Posterior cingulate gyrus (tissue), 11 donors: ENCODE results near the gene BTF3.
"Not testable (repeated sequence)": the region's sequence is repeated elsewhere in the genome, so short reads cannot be mapped to it uniquely, and the experiment has no call there.

ENCODE experiments used
- DNase-seq, 10 donors: peaks; one replicate each; pipeline versions ENCODE4 v3.0.0 to v3.0.0-alpha.2; 2020 to 2021; ENCODE audit warnings: mixed read lengths in 3 of 10
- intact Hi-C: fragments of 100-400 bp; cut with DNase I; formaldehyde crosslinking; loops from one replicate; pipeline ENCODE4 v1.15.1; 2023

The BTF3 gene

DNA sequence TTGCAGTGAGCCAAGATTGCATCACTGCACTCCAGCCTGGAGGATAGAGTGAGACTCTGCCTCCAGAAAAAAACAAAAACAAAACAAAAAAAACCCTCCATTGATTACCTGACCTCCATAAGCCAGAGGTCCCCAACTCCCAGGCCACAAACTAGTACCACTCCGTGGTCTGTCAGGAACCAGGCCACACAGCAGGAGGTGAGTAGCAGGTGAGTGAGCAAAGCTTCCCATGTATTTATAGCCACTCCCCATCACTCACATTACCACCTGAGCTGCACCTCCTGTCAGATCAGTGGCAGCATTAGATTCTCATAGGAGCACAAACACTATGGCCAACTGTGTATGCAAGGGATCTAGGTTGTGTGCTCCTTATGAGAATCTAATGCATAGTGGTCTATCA is 13.7 kb upstream of the BTF3 start:
- intact Hi-C loops, result no loop called here

DNA sequence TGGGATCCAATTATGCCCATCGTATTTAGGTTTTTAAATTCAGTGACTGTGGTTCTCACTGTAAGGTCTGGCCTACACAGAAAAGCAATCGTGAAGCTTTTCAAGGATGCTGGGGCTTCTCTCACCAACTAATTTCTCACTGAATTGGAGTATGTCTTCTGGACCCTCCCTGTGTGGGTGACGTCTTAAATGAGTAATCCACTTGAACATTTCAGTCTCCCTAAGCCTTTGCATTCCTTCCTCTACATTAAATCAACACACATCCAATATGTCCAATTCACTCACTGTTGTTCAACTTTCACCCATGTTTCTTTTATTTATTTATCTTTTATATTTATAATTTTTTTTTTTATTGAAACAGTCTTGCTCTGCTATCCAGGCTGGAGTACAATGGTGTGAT is 12.5 kb upstream of the BTF3 start:
- intact Hi-C loops, result no loop called here
- DNase-seq, result no peak

More for the DNA sequence above, 13.7 kb upstream of the BTF3 start:
- no peak for DNase-seq

DNA sequence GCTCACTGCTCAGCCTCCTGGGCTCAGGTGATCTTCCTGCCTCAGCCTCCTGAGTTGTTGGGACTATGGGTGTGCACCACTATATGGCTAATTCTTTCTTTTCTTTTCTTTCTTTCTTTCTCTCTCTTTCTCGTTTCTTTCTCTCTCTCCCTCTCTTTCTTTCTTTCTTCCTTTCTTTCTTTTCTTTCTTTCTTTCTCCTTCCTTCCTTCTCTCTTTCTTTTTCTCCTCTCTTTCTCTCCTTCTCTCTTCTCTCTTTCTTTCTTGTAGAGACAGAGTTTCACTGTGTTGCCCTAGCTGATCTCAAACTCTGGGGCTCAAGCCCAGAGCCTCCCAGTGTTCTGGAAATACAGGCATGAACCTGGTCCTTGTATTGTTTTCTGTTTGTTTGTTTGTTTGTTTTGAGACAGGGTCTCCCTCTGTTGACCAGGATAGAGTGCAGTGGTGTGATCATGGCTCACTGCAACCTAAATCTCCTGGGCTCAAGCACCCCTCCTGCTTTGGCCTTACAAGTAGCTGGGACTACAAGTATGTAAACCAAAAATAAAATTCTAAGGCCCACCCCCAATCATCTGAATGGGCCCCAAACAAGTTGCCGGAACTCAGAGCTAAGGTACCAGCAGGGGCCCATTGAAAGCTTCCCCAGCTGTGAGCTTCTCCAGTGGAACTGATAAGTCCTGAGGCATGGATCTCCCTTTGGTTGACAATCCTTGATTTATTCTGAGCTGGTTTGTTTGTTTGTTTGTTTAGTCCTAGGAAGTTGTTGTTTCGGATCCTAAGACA is 11.9 kb upstream of the BTF3 start:
- intact Hi-C loops, result no loop called here
- DNase-seq, result no peak

DNA sequence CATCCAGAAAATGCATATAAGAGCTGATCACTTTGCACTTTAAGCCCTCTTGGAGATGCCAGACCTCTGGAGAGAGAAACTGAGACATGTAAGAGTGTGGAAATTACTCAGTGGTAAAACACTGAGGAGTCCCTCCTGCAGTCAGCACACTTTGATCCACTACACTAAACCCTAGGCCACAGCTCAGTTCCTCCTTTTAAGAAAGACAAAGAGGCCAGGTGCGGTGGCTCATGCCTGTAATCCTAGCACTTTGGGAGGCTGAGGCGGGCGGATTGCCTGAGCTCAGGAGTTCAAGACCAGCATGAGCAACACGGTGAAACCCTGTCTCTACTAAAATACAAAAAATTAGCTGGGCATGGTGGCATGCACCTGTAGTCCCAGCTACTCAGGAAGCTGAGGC is 11.0 kb upstream of the BTF3 start:
- DNase-seq, intact Hi-C loops: not testable (repeated sequence)

DNA sequence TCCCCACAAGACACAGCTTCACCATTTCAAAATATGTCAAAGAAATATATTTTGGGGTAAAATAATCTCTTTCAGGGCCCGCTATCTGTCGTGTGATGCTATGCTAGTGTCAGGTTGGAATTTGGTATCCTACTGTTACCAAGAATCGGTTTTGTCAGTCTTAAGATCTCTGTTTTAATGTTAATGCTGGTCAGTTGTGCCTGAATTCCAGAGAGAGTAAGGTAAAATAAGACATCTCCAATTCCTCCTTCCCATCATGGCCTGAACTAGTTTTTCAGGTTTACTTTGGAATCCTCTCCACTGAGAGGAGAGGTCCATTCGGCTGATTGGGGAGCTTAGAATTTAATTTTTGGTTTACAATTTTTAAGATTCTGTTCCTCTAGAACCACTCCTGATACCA is 10.4 kb upstream of the BTF3 start:
- intact Hi-C loops, result no loop called here
- DNase-seq, result no peak

DNA sequence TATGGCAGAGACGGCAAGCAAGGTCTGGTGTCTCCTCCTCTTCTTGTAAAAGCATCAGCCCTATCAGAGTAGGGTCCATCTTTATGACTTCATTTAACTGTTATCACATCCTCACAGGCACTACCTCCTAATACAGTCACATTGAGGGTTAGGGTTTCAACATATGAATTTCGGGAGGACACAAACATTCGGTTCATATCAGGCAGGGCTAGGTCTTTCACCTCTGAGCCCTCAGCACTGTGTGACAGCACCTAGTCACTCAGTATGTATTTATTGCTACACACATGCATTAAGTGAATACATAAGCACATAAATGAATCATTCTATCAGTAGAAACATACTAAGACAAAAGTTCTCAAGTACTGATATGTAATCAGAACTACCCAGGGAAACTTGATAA is 9.4 kb upstream of the BTF3 start:
- intact Hi-C loops, result no loop called here
- DNase-seq, result no peak

DNA sequence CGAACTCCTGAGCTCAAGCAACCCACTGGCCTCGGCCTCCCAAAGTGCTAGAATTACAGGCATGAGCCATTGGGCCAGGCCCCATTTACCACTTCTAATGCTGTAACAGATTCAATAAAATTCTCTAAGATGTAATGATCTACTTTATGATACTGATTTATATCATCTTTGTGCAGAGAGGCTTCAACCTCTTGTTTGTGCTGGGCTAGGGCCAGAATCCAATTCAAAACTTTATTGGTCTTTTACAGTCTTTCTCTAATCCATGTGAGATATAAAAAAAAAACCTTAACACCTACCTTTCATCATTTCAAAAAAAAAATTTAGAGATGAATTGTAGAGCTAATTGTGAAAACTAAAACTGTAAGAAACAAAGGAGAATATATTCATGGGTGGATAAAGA is 8.2 kb upstream of the BTF3 start:
- DNase-seq, result no peak
- intact Hi-C loops, result no loop called here

DNA sequence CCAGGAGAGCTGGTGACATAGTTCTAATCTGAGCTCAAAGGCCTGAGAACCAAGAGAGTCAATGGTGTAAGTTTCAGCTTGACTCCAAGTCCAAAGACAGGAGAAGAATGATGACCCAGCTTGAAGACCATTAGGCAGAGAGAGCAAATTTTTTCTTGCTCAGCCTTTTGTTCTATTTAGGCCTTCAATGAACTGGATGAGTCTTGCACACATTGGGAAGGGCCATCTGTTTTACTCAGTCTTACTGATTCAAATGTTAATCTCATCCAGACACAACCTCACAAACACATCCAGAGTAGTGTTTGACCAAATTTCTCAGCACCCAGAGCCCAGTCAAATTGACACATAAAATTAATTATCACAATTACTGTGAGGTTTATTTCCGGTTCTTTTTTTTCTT is 7.1 kb upstream of the BTF3 start:
- intact Hi-C loops, result no loop called here
- DNase-seq, result no peak

DNA sequence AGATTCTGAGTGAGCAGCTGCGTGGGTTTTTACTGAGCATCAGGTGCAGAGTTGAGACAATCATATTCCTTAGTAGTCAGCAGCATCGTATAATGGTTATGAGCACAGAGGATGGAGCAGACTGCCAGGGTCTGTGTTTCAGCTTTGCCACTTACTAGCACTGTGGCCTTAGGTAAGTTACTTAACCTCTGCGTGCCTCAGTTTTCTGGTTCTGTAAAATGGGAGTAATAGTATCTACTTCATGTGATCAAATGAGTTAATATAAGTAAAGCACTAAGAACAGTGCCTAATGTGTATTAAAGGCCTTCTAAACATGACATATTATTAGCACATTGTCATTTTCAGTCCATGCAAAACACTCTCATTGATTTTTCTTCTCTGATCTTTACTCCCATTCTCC is 4.8 kb upstream of the BTF3 start:
- DNase-seq, result no peak
- intact Hi-C loops, result no loop called here

DNA sequence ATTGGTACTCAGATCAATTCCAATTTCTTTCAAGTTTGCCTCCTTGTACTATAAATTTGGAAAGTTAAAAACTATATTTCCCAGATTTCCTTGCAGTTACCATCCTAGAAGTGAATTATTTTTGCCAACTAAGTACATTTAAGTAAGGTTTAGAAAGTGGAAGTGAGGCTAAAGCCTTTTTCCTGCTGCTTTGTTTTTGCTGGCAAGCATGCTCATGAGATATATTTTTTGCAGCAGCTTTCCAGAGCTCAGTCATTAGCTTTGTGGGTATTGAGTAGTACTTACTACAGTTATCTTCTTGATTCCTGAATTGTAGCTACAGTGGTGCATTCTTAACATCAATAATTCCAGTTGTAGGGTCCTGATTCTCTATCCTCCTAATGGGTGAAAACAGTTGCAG is 3.5 kb upstream of the BTF3 start:
- no peak for DNase-seq
- intact Hi-C loops, result no loop called here

DNA sequence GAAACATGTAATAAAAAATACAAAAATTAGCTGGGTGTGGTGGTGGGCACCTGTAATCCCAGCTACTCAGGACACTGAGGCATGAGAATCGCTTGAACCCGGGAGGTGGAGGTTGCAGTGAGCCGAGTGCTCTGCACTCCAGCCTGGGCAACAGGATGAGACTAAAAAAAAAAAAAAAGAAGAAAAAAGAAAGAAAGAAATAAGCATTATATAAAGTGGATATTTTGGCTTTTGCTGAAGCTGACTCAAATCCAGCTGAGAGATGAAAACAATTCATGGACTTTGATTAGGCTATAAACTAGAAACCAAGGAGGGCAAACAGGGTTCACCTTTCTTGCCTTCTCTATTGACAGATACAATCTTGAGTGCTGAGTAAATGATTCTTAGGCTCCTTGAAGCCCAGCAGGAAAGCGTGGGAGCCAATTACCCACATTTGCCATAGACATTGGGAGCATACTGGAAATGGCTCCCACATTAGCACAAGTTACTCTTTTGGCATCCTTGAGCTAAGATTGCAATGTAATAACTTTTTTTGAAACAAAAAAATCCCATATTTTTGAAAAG is 2.4 kb upstream of the BTF3 start:
- no peak for DNase-seq
- intact Hi-C loops, result no loop called here

DNA sequence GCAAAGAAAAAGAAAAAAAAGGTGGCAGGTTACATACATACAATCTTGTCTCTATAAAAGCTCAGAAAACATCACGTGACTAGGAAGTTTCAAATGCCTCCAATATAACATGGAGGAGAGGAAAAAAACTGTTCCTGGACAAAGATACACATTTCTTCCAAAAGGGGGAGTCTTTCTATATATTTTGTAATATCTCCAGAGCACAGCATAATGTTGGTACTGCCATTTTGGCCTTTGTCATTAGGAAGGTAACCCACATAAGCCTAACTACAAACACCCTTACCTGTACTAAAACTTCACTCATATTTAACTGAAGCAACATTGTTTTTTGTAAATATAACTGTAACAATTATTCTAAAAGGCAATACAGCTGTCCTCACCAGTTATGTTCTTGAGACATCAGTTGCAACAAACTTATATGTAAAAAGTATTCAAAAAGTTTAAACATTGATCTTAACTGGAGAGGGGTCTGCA is 1.2 kb upstream of the BTF3 start:
- intact Hi-C loops, result no loop called here
- no peak for DNase-seq

DNA sequence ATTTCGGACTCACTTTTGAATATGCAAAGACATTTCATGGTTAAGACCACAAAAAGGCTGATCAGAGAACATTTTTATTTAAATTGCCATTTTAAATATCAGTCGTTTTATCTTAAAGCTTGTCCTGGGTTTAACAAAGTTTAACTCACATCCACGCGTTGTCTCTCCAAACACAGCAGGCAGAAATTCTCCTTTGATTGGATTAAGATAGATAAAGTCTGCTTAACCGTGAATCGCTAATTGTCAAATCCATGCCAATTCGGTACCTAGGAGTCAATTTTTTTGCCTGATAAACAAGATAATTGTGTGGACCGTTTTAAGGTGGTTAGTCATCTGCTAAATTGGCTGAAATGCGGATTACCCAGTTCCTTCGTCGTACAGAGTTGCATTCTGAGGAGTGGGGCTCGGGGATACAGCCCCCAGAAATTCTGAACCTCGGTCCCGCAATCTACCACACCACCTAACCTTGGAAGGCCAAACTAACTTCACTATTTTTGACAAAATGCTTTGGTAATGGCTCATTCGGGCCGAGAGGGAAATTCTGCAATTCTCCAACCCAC is 665 bp upstream of the BTF3 start:
- DNase-seq, result no peak
- intact Hi-C loops, result loop anchor here (2.0 kb wide), 1 partner anchor 67 kb away; the partner anchor contains the start of genes ANKRA2 and UTP15

DNA sequence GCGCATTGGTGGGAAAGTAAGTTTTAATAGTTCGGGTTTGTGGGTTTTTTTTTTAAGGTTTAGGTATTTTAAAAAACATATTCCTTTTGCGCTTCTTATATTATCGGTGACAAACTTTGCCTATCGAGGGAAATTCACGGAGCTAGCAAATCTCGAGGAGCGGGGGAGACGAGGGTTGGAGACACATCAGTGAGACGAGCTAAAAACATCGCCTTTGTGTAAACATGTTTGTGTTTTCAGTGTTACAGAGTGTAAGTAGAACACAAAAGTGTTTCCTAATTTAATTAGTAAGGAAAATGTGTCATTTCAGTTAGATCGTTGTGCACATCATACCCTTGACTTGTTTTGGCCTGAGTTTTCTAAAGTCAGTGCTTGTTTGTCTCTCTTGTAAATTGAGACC is 945 bp downstream of the BTF3 start:
- intact Hi-C loops, result loop anchor here (2.0 kb wide), 1 partner anchor 66 kb away; the partner anchor contains the start of genes ANKRA2 and UTP15
- DNase-seq, result no peak

DNA sequence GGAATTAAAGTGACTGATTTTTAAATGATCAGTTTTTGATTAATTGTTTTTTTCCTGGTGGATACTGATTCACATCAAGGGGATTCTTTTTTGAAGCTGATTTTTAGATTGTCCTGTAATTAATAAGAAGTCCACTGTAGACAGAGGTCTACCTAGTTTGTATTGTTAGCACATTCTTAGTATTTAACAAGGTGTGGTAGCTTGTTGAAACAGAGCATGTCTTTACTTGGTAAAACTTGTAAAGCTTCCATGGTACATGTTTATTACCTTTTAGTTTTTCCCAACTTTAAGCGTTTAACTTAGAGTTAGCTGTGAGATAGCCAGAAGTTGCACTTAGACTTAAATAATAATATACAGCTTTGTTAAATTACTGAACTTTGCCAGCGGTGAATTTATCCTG is 1.5 kb downstream of the BTF3 start:
- intact Hi-C loops, result loop anchor here (2.0 kb wide), 1 partner anchor 65 kb away; the partner anchor contains the start of genes ANKRA2 and UTP15
- no peak for DNase-seq

DNA sequence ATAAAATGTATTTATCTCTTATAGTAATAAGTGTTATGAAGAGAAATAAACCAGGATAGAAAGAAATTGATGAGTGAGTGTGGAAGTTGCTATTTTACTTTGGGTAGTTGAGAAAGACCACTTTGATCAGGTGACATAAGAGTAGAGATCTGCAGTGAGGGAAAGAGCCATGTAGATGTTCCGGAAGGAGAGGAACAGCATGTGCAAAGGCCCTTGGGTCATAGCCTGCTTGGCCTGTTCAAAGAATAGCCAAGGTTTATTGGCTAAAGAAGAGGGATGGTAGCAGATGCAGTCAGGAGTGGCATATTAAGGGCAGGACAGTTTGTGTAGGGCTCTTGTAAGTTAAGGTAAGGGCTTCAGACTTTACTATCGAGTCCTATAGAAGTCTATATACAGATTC is 3.2 kb downstream of the BTF3 start:
- intact Hi-C loops, result no loop called here
- no peak for DNase-seq

DNA sequence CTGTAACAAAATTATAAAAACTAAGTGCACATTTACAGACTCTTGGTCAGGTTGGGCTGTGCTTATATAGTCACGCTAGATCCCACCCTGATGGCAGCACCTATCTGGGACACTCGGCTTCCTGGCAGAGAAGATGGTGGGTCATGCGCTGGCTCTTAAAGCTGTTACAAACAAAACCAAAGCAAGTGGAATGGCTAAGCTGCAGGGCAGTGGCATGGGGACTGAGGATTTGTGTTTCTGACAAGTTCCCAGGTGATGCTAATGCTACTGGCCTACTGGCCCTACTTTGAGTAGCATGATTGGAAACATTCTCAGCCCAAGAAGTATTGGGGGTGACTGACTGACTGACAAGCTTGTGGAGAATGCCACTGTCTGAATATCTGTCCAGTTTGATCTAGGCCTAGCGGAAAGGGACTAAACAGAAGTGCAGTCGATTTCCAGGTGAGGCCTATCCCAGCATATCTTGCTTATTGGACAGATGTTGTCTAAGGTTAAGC is 8.3 kb downstream of the BTF3 start:
- no peak for DNase-seq
- intact Hi-C loops, result no loop called here

DNA sequence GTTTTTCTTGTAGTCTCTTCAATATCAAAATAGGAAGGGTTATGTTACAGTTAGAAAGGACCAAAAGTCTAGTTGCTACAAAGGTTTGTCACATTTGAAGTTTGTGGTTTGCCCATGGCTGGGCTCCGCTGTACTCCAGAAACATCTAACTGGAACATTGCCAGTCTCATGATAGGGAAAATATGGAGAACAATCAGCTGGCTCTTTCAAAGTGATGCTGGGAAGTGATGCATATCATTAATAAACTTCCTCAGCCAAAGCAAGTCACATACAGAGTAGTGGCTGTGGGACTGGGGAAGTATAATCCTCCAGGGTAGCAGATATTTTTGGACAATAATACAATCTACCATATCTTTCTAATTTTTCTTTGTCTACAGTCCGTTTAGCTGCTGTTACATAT is 8.8 kb downstream of the BTF3 start:
- no peak for DNase-seq

DNA sequence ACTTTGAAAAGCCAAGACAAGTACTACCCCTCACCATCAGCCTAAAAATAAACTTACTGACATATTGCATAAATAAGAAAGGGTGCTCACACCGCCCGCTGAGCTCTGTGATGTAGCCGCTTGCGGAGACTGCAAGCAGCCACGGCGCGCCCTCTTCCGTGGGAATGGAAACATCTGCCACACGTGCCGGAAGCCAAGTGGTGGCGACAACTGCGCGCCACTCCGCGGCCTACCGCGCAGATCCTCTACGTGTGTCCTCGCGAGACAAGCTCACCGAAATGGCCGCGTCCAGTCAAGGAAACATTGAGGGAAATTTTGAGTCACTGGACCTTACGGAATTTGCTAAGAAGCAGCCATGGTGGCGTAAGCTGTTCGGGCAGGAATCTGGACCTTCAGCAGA is 10.3 kb downstream of the BTF3 start:
- intact Hi-C loops, DNase-seq: not testable (repeated sequence)

More for the DNA sequence above, 8.8 kb downstream of the BTF3 start:
- intact Hi-C loops, result no loop called here

DNA sequence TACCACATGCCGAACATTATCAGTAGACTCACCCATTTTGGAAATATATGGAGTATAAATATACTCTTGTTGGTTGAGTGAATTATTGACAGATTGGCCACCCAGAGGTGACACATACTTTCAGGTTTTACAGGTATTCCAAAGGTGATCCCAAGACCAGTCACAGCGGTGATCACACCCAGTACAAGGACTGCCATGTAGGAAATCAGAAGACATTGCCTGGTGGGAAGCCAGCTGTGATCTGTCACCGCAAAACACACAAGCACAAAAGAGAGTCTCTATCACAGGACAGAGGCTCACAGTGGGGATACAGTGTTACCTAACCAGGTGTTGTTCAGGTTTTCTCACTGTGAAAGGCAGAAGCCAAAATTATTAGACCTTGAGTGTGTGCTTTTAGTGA is 15.8 kb downstream of the BTF3 start:
- DNase-seq, result no peak
- intact Hi-C loops, result no loop called here

DNA sequence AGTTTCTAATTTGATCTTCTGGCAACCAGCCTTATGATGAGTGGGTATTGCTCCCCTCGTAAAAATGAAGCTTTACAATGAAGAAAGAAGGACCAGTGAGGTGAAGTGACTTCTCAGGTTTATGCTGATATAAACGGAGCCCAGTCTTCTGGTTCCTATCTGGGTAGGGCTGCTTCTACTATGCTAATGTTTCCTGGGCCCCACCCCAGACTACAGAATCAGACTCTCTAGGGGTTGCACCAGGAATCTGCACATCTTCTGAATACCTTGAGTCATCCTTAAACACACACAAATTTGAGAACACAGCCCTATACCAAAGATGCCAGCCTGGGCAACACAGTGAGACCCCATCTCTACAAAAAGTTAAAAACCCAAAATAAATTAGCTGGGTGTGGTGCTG is 16.2 kb downstream of the BTF3 start:
- DNase-seq, result no peak
- intact Hi-C loops, result no loop called here

DNA sequence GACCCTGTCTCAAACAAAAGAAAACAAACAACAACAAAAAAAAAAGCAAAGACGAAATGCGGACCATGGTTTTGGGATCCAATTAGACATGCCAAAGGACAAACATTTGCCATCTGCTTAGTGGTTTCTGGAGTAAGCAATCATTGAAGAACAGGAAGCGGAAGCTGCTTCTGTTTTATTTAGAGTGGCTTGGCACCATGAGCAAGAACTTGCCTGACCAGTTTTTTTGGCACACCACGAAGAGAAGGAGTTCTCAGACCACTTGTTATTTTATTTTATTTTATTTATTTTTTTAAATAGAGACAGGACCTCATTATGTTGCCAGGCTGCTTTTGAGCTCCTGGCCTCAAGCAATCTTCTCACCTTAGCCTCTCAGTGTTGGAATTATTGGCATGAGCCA is 17.0 kb downstream of the BTF3 start:
- intact Hi-C loops, result no loop called here
- no peak for DNase-seq
